ENCODE measurements around the gene RCSD1.
"Not testable (repeated sequence)": the region's sequence is repeated elsewhere in the genome, so short reads cannot be mapped to it uniquely, and the experiment has no call there.

The RCSD1 gene

GRCh38 chr1:167723707-167724323 lies 93.8 kb downstream of the RCSD1 start:
- in situ Hi-C loops (cut with MboI; ENCODE audit: low sequenced_read_pairs) = no loop called here

- in situ Hi-C loops (cut with MboI; ENCODE audit: low sequenced_read_pairs) = no loop called here
Measured at GRCh38 chr1:167726008-167726407, 96.0 kb downstream of the RCSD1 start.

- in situ Hi-C loops (cut with MboI; ENCODE audit: low sequenced_read_pairs) = no loop called here
Measured at GRCh38 chr1:167728818-167729410, 98.9 kb downstream of the RCSD1 start.

GRCh38 chr1:167734227-167734626 lies 104.2 kb downstream of the RCSD1 start:
- in situ Hi-C loops (cut with MboI; ENCODE audit: low sequenced_read_pairs) = no loop called here

- in situ Hi-C loops (cut with MboI; ENCODE audit: low sequenced_read_pairs) = no loop called here
Measured at GRCh38 chr1:167734841-167735240, 104.8 kb downstream of the RCSD1 start.

GRCh38 chr1:167737169-167737568 lies 107.1 kb downstream of the RCSD1 start:
- in situ Hi-C loops (cut with MboI; ENCODE audit: low sequenced_read_pairs) = no loop called here

- in situ Hi-C loops (cut with MboI; ENCODE audit: low sequenced_read_pairs) = no loop called here
Measured at GRCh38 chr1:167738158-167738557, 108.1 kb downstream of the RCSD1 start.

- in situ Hi-C loops (cut with MboI; ENCODE audit: low sequenced_read_pairs) = no loop called here
Measured at GRCh38 chr1:167739752-167740151, 109.7 kb downstream of the RCSD1 start.

GRCh38 chr1:167741103-167741502 lies 111.1 kb downstream of the RCSD1 start:
- in situ Hi-C loops (cut with MboI; ENCODE audit: low sequenced_read_pairs) = not testable (repeated sequence)

- in situ Hi-C loops (cut with MboI; ENCODE audit: low sequenced_read_pairs) = not testable (repeated sequence)
Measured at GRCh38 chr1:167742392-167743057, 112.5 kb downstream of the RCSD1 start.

- in situ Hi-C loops (cut with MboI; ENCODE audit: low sequenced_read_pairs) = no loop called here
Measured at GRCh38 chr1:167744901-167745300, 114.9 kb downstream of the RCSD1 start.

- in situ Hi-C loops (cut with MboI; ENCODE audit: low sequenced_read_pairs) = no loop called here
Measured at GRCh38 chr1:167746013-167746672, 116.1 kb downstream of the RCSD1 start.

- in situ Hi-C loops (cut with MboI; ENCODE audit: low sequenced_read_pairs) = no loop called here
Measured at GRCh38 chr1:167746988-167747655, 117.1 kb downstream of the RCSD1 start.

- in situ Hi-C loops (cut with MboI; ENCODE audit: low sequenced_read_pairs) = no loop called here
Measured at GRCh38 chr1:167747988-167748387, 118.0 kb downstream of the RCSD1 start.

GRCh38 chr1:167748906-167749305 lies 118.9 kb downstream of the RCSD1 start:
- in situ Hi-C loops (cut with MboI; ENCODE audit: low sequenced_read_pairs) = no loop called here

- in situ Hi-C loops (cut with MboI; ENCODE audit: low sequenced_read_pairs) = no loop called here
Measured at GRCh38 chr1:167749741-167750140, 119.7 kb downstream of the RCSD1 start.

GRCh38 chr1:167750641-167751040 lies 120.6 kb downstream of the RCSD1 start:
- in situ Hi-C loops (cut with MboI; ENCODE audit: low sequenced_read_pairs) = no loop called here

- in situ Hi-C loops (cut with MboI; ENCODE audit: low sequenced_read_pairs) = no loop called here
Measured at GRCh38 chr1:167751676-167752075, 121.6 kb downstream of the RCSD1 start.

- in situ Hi-C loops (cut with MboI; ENCODE audit: low sequenced_read_pairs) = no loop called here
Measured at GRCh38 chr1:167752219-167752985, 122.4 kb downstream of the RCSD1 start.

- in situ Hi-C loops (cut with MboI; ENCODE audit: low sequenced_read_pairs) = no loop called here
Measured at GRCh38 chr1:167755654-167756053, 125.6 kb downstream of the RCSD1 start.
